ENCODE measurements around the gene MYO16. TPM values are rescaled to one million over a fixed set of nuclear protein-coding genes. Genes with fewer than 3 reads are reported as not detected.
A peak's percentile ranks its signal among the peaks of the same experiment; 100 is the strongest.

MYO16 gene
- 2.9 TPM for total RNA-seq (ENCODE audit: insufficient read depth, low replicate concordance)

- no peak for DNase-seq (ENCODE audit: low spot score)
Measured at GRCh38 chr13:108629181-108629752, at the start of gene MYO16. Gene MYO16 (plus strand): TSS chr13:108629611. CDS start chr13:108629845, 234 bp downstream.

GRCh38 chr13:108586826-108587225, 42.6 kb upstream of the MYO16 start:
- no peak for DNase-seq (ENCODE audit: low spot score)

- no peak for DNase-seq (ENCODE audit: low spot score)
Measured at GRCh38 chr13:108588516-108588915, 40.9 kb upstream of the MYO16 start.

GRCh38 chr13:108594153-108594552, 35.3 kb upstream of the MYO16 start:
- DNase-seq (ENCODE audit: low spot score): no peak

GRCh38 chr13:108595436-108596274, 33.8 kb upstream of the MYO16 start:
- DNase-seq (ENCODE audit: low spot score): peak; percentile 41

- DNase-seq (ENCODE audit: low spot score): no peak
Measured at GRCh38 chr13:108597943-108598342, 31.5 kb upstream of the MYO16 start.

GRCh38 chr13:108606424-108606823, 23.0 kb upstream of the MYO16 start:
- no peak for DNase-seq (ENCODE audit: low spot score)

- peak; percentile 10 for DNase-seq (ENCODE audit: low spot score)
Measured at GRCh38 chr13:108609353-108609752, 20.1 kb upstream of the MYO16 start.

- peak; percentile 69 for DNase-seq (ENCODE audit: low spot score)
Measured at GRCh38 chr13:108610507-108610906, 18.9 kb upstream of the MYO16 start.

- no peak for DNase-seq (ENCODE audit: low spot score)
Measured at GRCh38 chr13:108615241-108615640, 14.2 kb upstream of the MYO16 start.

GRCh38 chr13:108618233-108618632, 11.2 kb upstream of the MYO16 start:
- DNase-seq (ENCODE audit: low spot score): no peak

- no peak for DNase-seq (ENCODE audit: low spot score)
Measured at GRCh38 chr13:108621462-108621861, 7.9 kb upstream of the MYO16 start.

GRCh38 chr13:108624108-108624507, 5.3 kb upstream of the MYO16 start:
- DNase-seq (ENCODE audit: low spot score): no peak

- DNase-seq (ENCODE audit: low spot score): no peak
Measured at GRCh38 chr13:108624979-108625378, 4.4 kb upstream of the MYO16 start.

- DNase-seq (ENCODE audit: low spot score): no peak
Measured at GRCh38 chr13:108629988-108630387, 577 bp downstream of the MYO16 start.

GRCh38 chr13:108632649-108633167, 3.3 kb downstream of the MYO16 start:
- DNase-seq (ENCODE audit: low spot score): no peak

- DNase-seq (ENCODE audit: low spot score): no peak
Measured at GRCh38 chr13:108638901-108639300, 9.5 kb downstream of the MYO16 start.

GRCh38 chr13:108643646-108644353, 14.4 kb downstream of the MYO16 start:
- DNase-seq (ENCODE audit: low spot score): no peak

- no peak for DNase-seq (ENCODE audit: low spot score)
Measured at GRCh38 chr13:108645376-108645775, 16.0 kb downstream of the MYO16 start.

GRCh38 chr13:108650271-108650670, 20.9 kb downstream of the MYO16 start:
- peak; percentile 13 for DNase-seq (ENCODE audit: low spot score)

GRCh38 chr13:108656742-108657141, 27.3 kb downstream of the MYO16 start:
- DNase-seq (ENCODE audit: low spot score): no peak

- no peak for DNase-seq (ENCODE audit: low spot score)
Measured at GRCh38 chr13:108657519-108657918, 28.1 kb downstream of the MYO16 start.

Measured in umbilical cord (tissue), 2 donors.